H9 (cell line): ENCODE measurements around the gene SVIP. TPM values are rescaled to one million over a fixed set of nuclear protein-coding genes. Genes with fewer than 3 reads are reported as not detected.

Source experiments
- DNase-seq: peaks from one replicate; pipeline ENCODE4 v3.0.0-alpha.2; 2017
- H2AFZ ChIP-seq: one replicate; pipeline ENCODE4 v1.6.1; 2013; ENCODE audit warnings: mild to moderate bottlenecking, low read length, control low read depth, moderate library complexity
- H2AK5ac ChIP-seq: 2 replicates; pipeline ENCODE4 v1.6.1; 2013; ENCODE audit warnings: low read length, control low read depth, mixed read lengths; ENCODE audit not compliant: insufficient read length
- H2BK120ac ChIP-seq: one replicate; pipeline ENCODE4 v1.6.1; 2013; ENCODE audit warnings: low read depth, mild to moderate bottlenecking, low read length, control low read depth, inconsistent platforms; ENCODE audit not compliant: poor library complexity, severe bottlenecking
- H2BK12ac ChIP-seq: 2 replicates; pipeline ENCODE4 v1.6.1; 2013; ENCODE audit warnings: low read length, control low read depth, mixed read lengths, low read depth; ENCODE audit not compliant: insufficient read length
- H2BK15ac ChIP-seq: 2 replicates; pipeline ENCODE4 v1.6.1; 2013; ENCODE audit warnings: low read depth, low read length, control low read depth
- H2BK20ac ChIP-seq: one replicate; pipeline ENCODE4 v1.6.1; 2013; ENCODE audit warnings: low read depth, mild to moderate bottlenecking, low read length, control low read depth, inconsistent platforms; ENCODE audit not compliant: poor library complexity, severe bottlenecking
- H2BK5ac ChIP-seq: 2 replicates; pipeline ENCODE4 v1.6.1; 2013; ENCODE audit warnings: low read length, control low read depth, mixed read lengths; ENCODE audit not compliant: insufficient read length
- H3K14ac ChIP-seq: 2 replicates; pipeline ENCODE4 v1.6.1; 2013; ENCODE audit warnings: low read length, control low read depth; ENCODE audit not compliant: insufficient read depth
- H3K18ac ChIP-seq: 2 replicates; pipeline ENCODE4 v1.6.1; 2013; ENCODE audit warnings: low read depth, mild to moderate bottlenecking, mixed read lengths, low read length, control low read depth; ENCODE audit not compliant: insufficient read length
- H3K23ac ChIP-seq: 2 replicates; pipeline ENCODE4 v1.6.1; 2013; ENCODE audit warnings: low read length, control low read depth, mixed read lengths, low read depth; ENCODE audit not compliant: insufficient read length
- H3K23me2 ChIP-seq: 2 replicates; pipeline ENCODE4 v1.6.1; 2013; ENCODE audit warnings: low read depth, mild to moderate bottlenecking, mixed read lengths, low read length, control low read depth; ENCODE audit not compliant: insufficient read length, poor library complexity, severe bottlenecking
- H3K27ac ChIP-seq: 2 replicates; pipeline ENCODE4 v1.5.1; 2013; ENCODE audit warnings: low read length, control low read depth, mixed read lengths, low read depth; ENCODE audit not compliant: insufficient read length
- H3K27me3 ChIP-seq: 2 replicates; pipeline ENCODE4 v1.6.1; 2013; ENCODE audit warnings: low read length, control low read depth, inconsistent platforms; ENCODE audit not compliant: insufficient read depth
- H3K4ac ChIP-seq: 2 replicates; pipeline ENCODE4 v1.6.1; 2013; ENCODE audit warnings: low read depth, mild to moderate bottlenecking, control low read depth, inconsistent platforms, low read length, moderate library complexity
- H3K4me1 ChIP-seq: 2 replicates; pipeline ENCODE4 v1.6.1; 2013; ENCODE audit warnings: low read length, control low read depth, inconsistent platforms; ENCODE audit not compliant: insufficient read depth
- H3K4me2 ChIP-seq: 2 replicates; pipeline ENCODE4 v1.6.1; 2013; ENCODE audit warnings: low read length, control low read depth, mixed read lengths; ENCODE audit not compliant: insufficient read length, insufficient read depth
- H3K56ac ChIP-seq: 2 replicates; pipeline ENCODE4 v1.6.1; 2013; ENCODE audit warnings: low read depth, mild to moderate bottlenecking, mixed read lengths, low read length, control low read depth; ENCODE audit not compliant: insufficient read length
- H3K79me1 ChIP-seq: 2 replicates; pipeline ENCODE4 v1.6.1; 2013; ENCODE audit warnings: low read depth, mild to moderate bottlenecking, moderate library complexity, low read length, control low read depth, inconsistent platforms; ENCODE audit not compliant: insufficient read depth, poor library complexity, severe bottlenecking
- H3K79me2 ChIP-seq: 2 replicates; pipeline ENCODE4 v1.6.1; 2013; ENCODE audit warnings: low read length, control low read depth, inconsistent platforms; ENCODE audit not compliant: insufficient read depth
- H3K9ac ChIP-seq: 2 replicates; pipeline ENCODE4 v1.6.1; 2013; ENCODE audit warnings: low read length, control low read depth, mixed read lengths; ENCODE audit not compliant: insufficient read length; ENCODE audit errors: extremely low read depth
- H3K9me3 ChIP-seq: one replicate; pipeline ENCODE4 v1.6.1; 2013; ENCODE audit warnings: low read depth, low read length, inconsistent platforms; ENCODE audit not compliant: control insufficient read depth
- H3T11ph ChIP-seq: one replicate; pipeline ENCODE4 v1.6.1; 2013; ENCODE audit warnings: mild to moderate bottlenecking, low read length, control low read depth, inconsistent platforms
- H4K20me1 ChIP-seq: one replicate; pipeline ENCODE4 v1.6.1; 2013; ENCODE audit not compliant: control insufficient read depth, insufficient read length, insufficient read depth
- H4K5ac ChIP-seq: 2 replicates; pipeline ENCODE4 v1.6.1; 2013; ENCODE audit warnings: low read depth, mild to moderate bottlenecking, mixed read lengths, low read length, control low read depth; ENCODE audit not compliant: insufficient read length
- H4K8ac ChIP-seq: replicated peaks from 2 replicates; pipeline ENCODE4 v1.6.1; 2013; ENCODE audit warnings: low read length, control low read depth, mixed read lengths, low read depth; ENCODE audit not compliant: insufficient read length
- H4K91ac ChIP-seq: 2 replicates; pipeline ENCODE4 v1.6.1; 2013; ENCODE audit warnings: low read depth, mild to moderate bottlenecking, moderate library complexity, mixed read lengths, low read length, control low read depth; ENCODE audit not compliant: insufficient read length
- H3K27ac Mint-ChIP-seq, 3 experiments: 2 replicates in 2 of 3; 3 replicates in 1 of 3; pipeline ENCODE4 v1.8.0; 2020 to 2021; ENCODE audit warnings: mixed read lengths in 3 of 3, mild to moderate bottlenecking in 1 of 3, moderate library complexity in 1 of 3
- H3K27me3 Mint-ChIP-seq: 2 replicates; pipeline ENCODE4 v1.8.0; 2021; ENCODE audit warnings: low read depth, mild to moderate bottlenecking, moderate library complexity, mixed read lengths
- H3K36me3 Mint-ChIP-seq, 3 experiments: 2 replicates in 2 of 3; 3 replicates in 1 of 3; pipeline ENCODE4 v1.8.0; 2020 to 2021; ENCODE audit warnings: low read depth in 3 of 3, mixed read lengths in 3 of 3; ENCODE audit not compliant: insufficient read depth in 1 of 3
- H3K4me1 Mint-ChIP-seq, 2 experiments: 2 replicates each; pipeline ENCODE4 v1.8.0; 2020; ENCODE audit warnings: mixed read lengths in 2 of 2
- H3K4me3 Mint-ChIP-seq, 2 experiments: 2 replicates in 1 of 2; 3 replicates in 1 of 2; pipeline ENCODE4 v1.8.0; 2020 to 2021; ENCODE audit warnings: mild to moderate bottlenecking in 2 of 2, mixed read lengths in 2 of 2, moderate library complexity in 1 of 2
- H3K9me3 Mint-ChIP-seq, 2 experiments: 2 replicates in 1 of 2; 3 replicates in 1 of 2; pipeline ENCODE4 v1.8.0; 2020; ENCODE audit warnings: mild to moderate bottlenecking in 2 of 2, mixed read lengths in 2 of 2, moderate library complexity in 1 of 2
- CTCF ChIP-seq: fragments of 200-600 bp; sonication (generic); conservative IDR thresholded peaks from 3 replicates; pipeline ENCODE4 v1.8.0; 2021; ENCODE audit warnings: antibody characterized with exemption, mild to moderate bottlenecking
- WGBS: extraction: QIAGEN DNeasy Blood & Tissue Kit; methylation state at CpG from one replicate; pipeline ENCODE4 v1.1.7; 2013; ENCODE audit warnings: missing lambda C conversion rate, low lambda C conversion rate, mixed read lengths; ENCODE audit not compliant: insufficient read length; ENCODE audit errors: extremely low coverage; 5-methylcytosine and 5-hydroxymethylcytosine counted together
- total RNA-seq: library from RNA; stranded (reverse); gene quantifications from 2 replicates; pipeline ENCODE4 v1.2.1, GENCODE V29; 2021

SVIP gene
- total RNA-seq, 1 experiment from 2014 or later, result 10.4 TPM

GRCh38 chr11:22769081-22769480, 60.5 kb downstream of the SVIP start:
- WGBS, result no CpG with 5 or more reads among the region's 1 CpG
- Histone ChIP-seq H3K9me3 (no peaks in the 10 kb centered on the region), H3K27me3 (no peaks in the 10 kb centered on the region), H3K4ac (no peak overlapping the region), H3K23me2 (no peaks in the 10 kb centered on the region), H2AFZ (no peak overlapping the region), H3K4me1 (no peaks in the 10 kb centered on the region), H3K23ac (no peak overlapping the region), H3T11ph (no peak overlapping the region), H2BK12ac (no peak overlapping the region), H4K5ac (no peak overlapping the region), H3K18ac (no peak overlapping the region), H2BK120ac (no peak overlapping the region), H2BK20ac (no peak overlapping the region), H3K27ac (no peak overlapping the region), H4K20me1 (no peaks in the 10 kb centered on the region), H4K8ac (no peak overlapping the region), H3K4me2 (no peak overlapping the region), H3K79me1 (no peaks in the 10 kb centered on the region), H4K91ac (no peak overlapping the region), H3K9ac (no peak overlapping the region), H2BK5ac (no peak overlapping the region), H3K56ac (no peak overlapping the region), H2AK5ac (no peak overlapping the region), H3K79me2 (no peaks in the 10 kb centered on the region), H3K14ac (no peak overlapping the region), H2BK15ac (no peak overlapping the region)
- Mint-ChIP-seq H3K36me3 (no peaks in the 10 kb centered on the region), H3K4me1 (no peaks in the 10 kb centered on the region), H3K4me3 (no peak overlapping the region), H3K27ac (no peak overlapping the region), H3K9me3 (no peaks in the 10 kb centered on the region; a peak in 1 of 5 replicates), H3K27me3 (no peaks in the 10 kb centered on the region)
- no peak for DNase-seq
- TF ChIP-seq CTCF, result no peak

Other genes starting within 250 kb of the SVIP start
- gene FANCF, start 204.0 kb downstream of the SVIP start, total RNA-seq, result 15.3 and 17.8 TPM in 2 replicates
- 1.7 and 1.8 TPM in 2 replicates for gene GAS2, start 163.2 kb downstream of the SVIP start, total RNA-seq
- gene CCDC179, start 30.7 kb upstream of the SVIP start, total RNA-seq, result not detected in 2 replicates